ENCODE results near the gene CDH4. TPM values are rescaled to one million over a fixed set of nuclear protein-coding genes. Genes with fewer than 3 reads are reported as not detected.
"Not testable (repeated sequence)": the region's sequence is repeated elsewhere in the genome, so short reads cannot be mapped to it uniquely, and the experiment has no call there.

CDH4 gene
- total RNA-seq, 1 experiment from 2014 or later: 5.3 TPM

GRCh38 chr20:61271312-61272231 lies 19.5 kb downstream of the CDH4 start:
- ATAC-seq: no peak

GRCh38 chr20:61273024-61273423 lies 21.0 kb downstream of the CDH4 start:
- DNase-seq (ENCODE audit: low spot score); H3K36me3 Mint-ChIP-seq; CTCF ChIA-PET; H3K27ac Mint-ChIP-seq; POLR2A ChIA-PET; ATAC-seq; H3K4me3 Mint-ChIP-seq: not testable (repeated sequence)
- Mint-ChIP-seq H3K27me3 (ENCODE audit: low read depth) (peaks cover 14% of the 10 kb centered on the region), H3K4me1 (peaks cover 13% of the 10 kb centered on the region), H3K9me3 (peaks cover 11% of the 10 kb centered on the region)

More at GRCh38 chr20:61271312-61272231, 19.5 kb downstream of the CDH4 start:
- peaks cover 13% of the 10 kb centered on the region for H3K4me1 Mint-ChIP-seq
- ChIA-PET CTCF (interaction anchor here (0.6 kb wide), 3 partner anchors 78 to 1161 kb away, joined by 3 to 4 read pairs (median 3); no protein-coding TSS in a partner anchor), POLR2A (interaction anchor here (0.6 kb wide), 1 partner anchor 511 kb away, joined by 3 read pairs; no protein-coding TSS in a partner anchor)
- peaks cover 12% of the 10 kb centered on the region for H3K27me3 Mint-ChIP-seq (ENCODE audit: low read depth)
- peaks cover 6% of the 10 kb centered on the region; the same call in 1 of the 2 replicates for H3K36me3 Mint-ChIP-seq
- no peak for DNase-seq (ENCODE audit: low spot score)
- no peak overlapping the region for H3K27ac Mint-ChIP-seq
- TF ChIP-seq ATF2 (CRISPR knock-in tag; IDR thresholded peaks at IDR 0.05; ENCODE audit: borderline replicate concordance, low read depth) (no peak), IRF1 (CRISPR knock-in tag; IDR thresholded peaks at IDR 0.05) (no peak), NR2C2 (CRISPR knock-in tag; IDR thresholded peaks at IDR 0.05) (no peak), ZNF232 (CRISPR knock-in tag; IDR thresholded peaks at IDR 0.05) (no peak), AFF4 (CRISPR knock-in tag; IDR thresholded peaks at IDR 0.05; ENCODE audit: borderline replicate concordance) (no peak)
- H3K4me3 Mint-ChIP-seq: no peak overlapping the region
- H3K9me3 Mint-ChIP-seq: peaks cover 11% of the 10 kb centered on the region

GRCh38 chr20:61273666-61274065 lies 21.6 kb downstream of the CDH4 start:
- H3K36me3 Mint-ChIP-seq: peaks cover 10% of the 10 kb centered on the region; the same call in 1 of the 2 replicates
- POLR2A ChIA-PET; ATAC-seq; H3K4me3 Mint-ChIP-seq; DNase-seq (ENCODE audit: low spot score); H3K27ac Mint-ChIP-seq; CTCF ChIA-PET: not testable (repeated sequence)
- peaks cover 13% of the 10 kb centered on the region for H3K4me1 Mint-ChIP-seq
- peaks cover 16% of the 10 kb centered on the region for H3K9me3 Mint-ChIP-seq
- H3K27me3 Mint-ChIP-seq (ENCODE audit: low read depth): peaks cover 20% of the 10 kb centered on the region

- ATAC-seq: no peak
- peaks cover 10% of the 10 kb centered on the region; the same call in 1 of the 2 replicates for H3K36me3 Mint-ChIP-seq
- peaks cover 17% of the 10 kb centered on the region for H3K9me3 Mint-ChIP-seq
- DNase-seq (ENCODE audit: low spot score): no peak
- peaks cover 13% of the 10 kb centered on the region for H3K4me1 Mint-ChIP-seq
- ChIA-PET POLR2A (no interaction called here), CTCF (no interaction called here)
- H3K27me3 Mint-ChIP-seq (ENCODE audit: low read depth): peaks cover 20% of the 10 kb centered on the region
- TF ChIP-seq SOX15 (CRISPR knock-in tag; IDR thresholded peaks at IDR 0.05) (no peak), NR3C1 (CRISPR knock-in tag; conservative IDR thresholded peaks at IDR 0.05; ENCODE audit: low read depth) (no peak), MLX (CRISPR knock-in tag; IDR thresholded peaks at IDR 0.05) (no peak), USF1 (CRISPR knock-in tag; IDR thresholded peaks at IDR 0.05) (no peak), FOXJ3 (CRISPR knock-in tag; IDR thresholded peaks at IDR 0.05; ENCODE audit: borderline replicate concordance) (no peak), TEAD4 (CRISPR knock-in tag; IDR thresholded peaks at IDR 0.05) (no peak), MXD4 (CRISPR knock-in tag; IDR thresholded peaks at IDR 0.05; ENCODE audit: borderline replicate concordance) (no peak)
- H3K4me3 Mint-ChIP-seq: no peak overlapping the region
- no peak overlapping the region for H3K27ac Mint-ChIP-seq
Measured at GRCh38 chr20:61274326-61274725, 22.3 kb downstream of the CDH4 start.
